ENCODE measurements around the gene ANXA3.
A peak's percentile ranks its signal among the peaks of the same experiment; 100 is the strongest.
"Not testable (repeated sequence)": the region's sequence is repeated elsewhere in the genome, so short reads cannot be mapped to it uniquely, and the experiment has no call there.

The ANXA3 gene

GRCh38 chr4:78544678-78545077, 6.9 kb upstream of the ANXA3 start:
- DNase-seq = no peak

- DNase-seq = no peak
Measured at GRCh38 chr4:78545275-78546246, 6.0 kb upstream of the ANXA3 start.

- not testable (repeated sequence) for DNase-seq
Measured at GRCh38 chr4:78547899-78548298, 3.7 kb upstream of the ANXA3 start.

GRCh38 chr4:78548889-78549288, 2.7 kb upstream of the ANXA3 start:
- not testable (repeated sequence) for DNase-seq

GRCh38 chr4:78552389-78553042, 946 bp downstream of the ANXA3 start:
- DNase-seq = peak; percentile 45

GRCh38 chr4:78553043-78553396, 1.4 kb downstream of the ANXA3 start:
- no peak for DNase-seq

- DNase-seq = no peak
Measured at GRCh38 chr4:78553529-78554060, 2.0 kb downstream of the ANXA3 start.

- no peak for DNase-seq
Measured at GRCh38 chr4:78556665-78557064, 5.1 kb downstream of the ANXA3 start.

GRCh38 chr4:78557841-78558240, 6.3 kb downstream of the ANXA3 start:
- no peak for DNase-seq

GRCh38 chr4:78558410-78558809, 6.8 kb downstream of the ANXA3 start:
- no peak for DNase-seq

- peak; percentile 24 for DNase-seq
Measured at GRCh38 chr4:78560296-78560963, 8.9 kb downstream of the ANXA3 start.

GRCh38 chr4:78561677-78562076, 10.1 kb downstream of the ANXA3 start:
- no peak for DNase-seq

GRCh38 chr4:78562687-78563086, 11.1 kb downstream of the ANXA3 start:
- DNase-seq = no peak

- DNase-seq = no peak
Measured at GRCh38 chr4:78565971-78566372, 14.4 kb downstream of the ANXA3 start.

- DNase-seq = no peak
Measured at GRCh38 chr4:78566834-78567499, 15.4 kb downstream of the ANXA3 start.

- no peak for DNase-seq
Measured at GRCh38 chr4:78567500-78568060, 16.0 kb downstream of the ANXA3 start.

GRCh38 chr4:78568640-78569305, 17.2 kb downstream of the ANXA3 start:
- DNase-seq = no peak

GRCh38 chr4:78569306-78569821, 17.8 kb downstream of the ANXA3 start:
- no peak for DNase-seq

- no peak for DNase-seq
Measured at GRCh38 chr4:78570117-78570516, 18.5 kb downstream of the ANXA3 start.

GRCh38 chr4:78571804-78572203, 20.2 kb downstream of the ANXA3 start:
- DNase-seq = no peak

- no peak for DNase-seq
Measured at GRCh38 chr4:78578674-78579425, 27.3 kb downstream of the ANXA3 start.
